ENCODE results near the gene ACVRL1.

Gene ACVRL1

DNA sequence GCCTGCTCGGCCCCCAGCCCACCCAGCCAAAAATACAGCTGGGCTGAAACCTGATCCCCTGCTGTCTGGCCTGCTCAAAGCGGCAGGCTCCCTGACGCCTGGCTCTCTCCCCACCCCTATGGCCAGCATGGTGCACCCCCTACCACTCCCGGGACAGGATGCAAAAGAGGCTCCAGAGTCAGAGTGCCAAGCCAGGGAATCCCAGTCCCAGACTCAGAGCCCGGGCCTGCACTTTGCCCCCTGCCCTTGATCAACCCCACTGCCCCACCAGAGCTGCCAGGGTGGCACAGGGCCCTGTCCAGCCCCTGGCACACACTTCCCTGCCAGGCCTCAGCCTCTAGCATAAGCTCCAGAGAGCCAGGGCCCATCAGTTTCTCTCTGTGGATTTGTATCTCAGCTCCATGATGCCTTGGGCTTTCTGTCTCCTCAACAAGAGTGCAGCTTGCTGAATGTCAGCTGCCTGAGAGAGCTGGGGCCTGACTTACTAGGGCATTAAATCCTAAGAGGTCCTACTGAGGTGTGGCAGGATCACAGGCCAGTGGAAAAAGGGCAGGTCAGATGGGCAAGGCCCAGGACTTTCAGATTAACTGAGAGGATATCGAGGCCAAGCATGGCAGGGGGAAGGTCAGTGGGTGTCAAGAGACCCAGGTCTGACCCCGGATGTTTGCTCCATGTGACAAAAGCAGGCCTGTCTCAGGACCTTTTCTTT, 13.9 kb downstream of the ACVRL1 start:
- H3K4me3 ChIP-seq (ENCODE audit: low read depth, low read length) = no peak overlapping the region
- in situ Hi-C loops (cut with HindIII; ENCODE audit: low sequenced_read_pairs) = no loop called here
- TF ChIP-seq, protein P1, sequence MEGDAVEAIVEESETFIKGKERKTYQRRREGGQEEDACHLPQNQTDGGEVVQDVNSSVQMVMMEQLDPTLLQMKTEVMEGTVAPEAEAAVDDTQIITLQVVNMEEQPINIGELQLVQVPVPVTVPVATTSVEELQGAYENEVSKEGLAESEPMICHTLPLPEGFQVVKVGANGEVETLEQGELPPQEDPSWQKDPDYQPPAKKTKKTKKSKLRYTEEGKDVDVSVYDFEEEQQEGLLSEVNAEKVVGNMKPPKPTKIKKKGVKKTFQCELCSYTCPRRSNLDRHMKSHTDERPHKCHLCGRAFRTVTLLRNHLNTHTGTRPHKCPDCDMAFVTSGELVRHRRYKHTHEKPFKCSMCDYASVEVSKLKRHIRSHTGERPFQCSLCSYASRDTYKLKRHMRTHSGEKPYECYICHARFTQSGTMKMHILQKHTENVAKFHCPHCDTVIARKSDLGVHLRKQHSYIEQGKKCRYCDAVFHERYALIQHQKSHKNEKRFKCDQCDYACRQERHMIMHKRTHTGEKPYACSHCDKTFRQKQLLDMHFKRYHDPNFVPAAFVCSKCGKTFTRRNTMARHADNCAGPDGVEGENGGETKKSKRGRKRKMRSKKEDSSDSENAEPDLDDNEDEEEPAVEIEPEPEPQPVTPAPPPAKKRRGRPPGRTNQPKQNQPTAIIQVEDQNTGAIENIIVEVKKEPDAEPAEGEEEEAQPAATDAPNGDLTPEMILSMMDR (IDR thresholded peaks at IDR 0.05; ENCODE audit: low read depth, low read length, missing control alignments) = no peak
- DNase-seq (ENCODE audit: low read depth) = no peak

DNA sequence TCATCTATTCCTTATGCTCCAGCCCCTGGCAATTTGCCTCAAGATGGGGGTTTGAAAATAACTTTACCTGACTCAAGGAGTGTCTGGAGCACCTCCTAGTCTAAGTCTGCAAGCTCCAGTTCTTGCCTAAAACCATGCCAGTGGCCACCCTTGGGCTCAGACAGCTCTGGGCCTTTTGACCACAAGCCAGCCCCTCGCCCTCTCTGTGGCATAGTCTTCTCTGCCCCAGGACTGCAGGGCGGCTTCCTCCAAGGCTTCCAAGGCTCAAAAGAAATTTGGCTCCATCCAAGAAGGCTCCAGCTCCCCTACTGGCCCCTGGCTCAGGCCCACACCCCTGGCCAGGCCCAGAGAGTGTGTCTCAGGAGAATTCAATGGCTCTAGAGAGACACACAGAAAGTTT, 14.8 kb downstream of the ACVRL1 start:
- no peak overlapping the region for H3K4me3 ChIP-seq (ENCODE audit: low read depth, low read length)
- no peak for DNase-seq (ENCODE audit: low read depth)
- in situ Hi-C loops (cut with HindIII; ENCODE audit: low sequenced_read_pairs) = no loop called here
- TF ChIP-seq, protein P1 (IDR thresholded peaks at IDR 0.05; ENCODE audit: low read depth, low read length, missing control alignments) = no peak

GRCh38 chr12:51922762-51923505, 15.6 kb downstream of the ACVRL1 start:
- in situ Hi-C loops (cut with HindIII; ENCODE audit: low sequenced_read_pairs) = no loop called here
- TF ChIP-seq, protein P1 (IDR thresholded peaks at IDR 0.05; ENCODE audit: low read depth, low read length, missing control alignments) = no peak
- H3K4me3 ChIP-seq (ENCODE audit: low read depth, low read length) = no peak overlapping the region
- peak; percentile 47 for DNase-seq (ENCODE audit: low read depth)

GRCh38 chr12:51923506-51924365, 16.4 kb downstream of the ACVRL1 start:
- DNase-seq (ENCODE audit: low read depth) = no peak
- TF ChIP-seq, protein P1 (IDR thresholded peaks at IDR 0.05; ENCODE audit: low read depth, low read length, missing control alignments) = peak; percentile 80
- H3K4me3 ChIP-seq (ENCODE audit: low read depth, low read length) = no peak overlapping the region
- in situ Hi-C loops (cut with HindIII; ENCODE audit: low sequenced_read_pairs) = no loop called here

DNA sequence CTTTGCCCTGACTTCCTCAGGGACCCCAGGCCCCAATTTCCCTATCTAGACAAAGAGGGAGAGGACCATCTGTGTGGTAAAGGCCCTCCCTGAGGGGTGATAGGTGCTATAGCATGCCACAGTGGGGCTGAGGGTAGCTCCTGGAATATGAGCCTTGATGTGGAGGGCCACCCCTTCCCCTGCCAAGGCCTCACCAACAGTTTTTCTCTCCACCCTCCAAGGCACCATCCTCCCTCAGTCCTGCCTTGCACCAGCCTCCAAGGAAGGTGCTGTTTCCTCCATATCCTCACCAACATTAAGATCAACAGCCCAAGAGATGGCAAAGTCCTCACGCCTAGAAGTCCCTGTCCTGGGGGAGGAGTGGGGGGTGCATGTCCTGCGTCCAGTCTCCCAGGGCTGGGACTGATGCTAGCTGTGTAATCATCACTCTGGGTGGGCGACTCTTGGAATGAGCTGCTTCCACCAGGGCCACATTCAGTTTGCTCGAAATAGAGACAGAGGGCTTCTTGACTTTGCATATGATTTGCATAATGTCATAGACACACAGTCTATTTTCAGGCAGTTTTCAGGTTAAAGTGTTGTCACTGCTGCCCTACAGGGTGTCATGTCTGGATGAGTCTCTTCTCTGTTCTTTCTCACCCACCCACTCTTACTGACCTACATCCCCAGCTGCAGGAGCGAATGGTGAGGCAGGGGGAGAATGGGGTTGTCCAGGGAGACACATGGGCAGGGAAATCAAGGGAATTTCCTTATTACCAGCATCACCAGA, 17.4 kb downstream of the ACVRL1 start:
- TF ChIP-seq, protein P1 (IDR thresholded peaks at IDR 0.05; ENCODE audit: low read depth, low read length, missing control alignments) = no peak
- H3K4me3 ChIP-seq (ENCODE audit: low read depth, low read length) = no peak overlapping the region
- no peak for DNase-seq (ENCODE audit: low read depth)
- in situ Hi-C loops (cut with HindIII; ENCODE audit: low sequenced_read_pairs) = no loop called here

Measured in astrocyte of the cerebellum (primary cell).